Gastrocnemius medialis (tissue), 4 donors: ENCODE results near the gene METTL8. TPM values are rescaled to one million over a fixed set of nuclear protein-coding genes. Genes with fewer than 3 reads are reported as not detected.

ENCODE experiments used
- ATAC-seq, 2 donors: fragments of 150-250 bp; one replicate each; pipeline ENCODE4 v1.9.1; 2016
- DNase-seq, 2 donors: peaks; one replicate each; pipeline ENCODE4 v3.0.0-alpha.2; 2019
- H3K27ac ChIP-seq, 4 donors: fragments of 200-600 bp; sonication (generic); 1 replicate in 1 of 4; 2 replicates in 3 of 4; pipeline ENCODE4 v1.5.1; 2016 to 2018; ENCODE audit warnings: mild to moderate bottlenecking in 2 of 4, moderate library complexity in 1 of 4
- H3K27me3 ChIP-seq, 3 donors: fragments of 200-600 bp; sonication (generic) in 2 of 3; 1 replicate in 1 of 3; 2 replicates in 2 of 3; pipeline versions ENCODE4 v1.5.1 to v1.6.0; 2016 to 2019; ENCODE audit warnings: mild to moderate bottlenecking in 1 of 3, moderate library complexity in 1 of 3
- H3K36me3 ChIP-seq, 2 donors: fragments of 200-600 bp; sonication (generic) in 1 of 2; one replicate each; pipeline ENCODE4 v1.5.1; 2017 to 2018
- H3K4me1 ChIP-seq, 2 donors: fragments of 200-600 bp; sonication (generic) in 1 of 2; one replicate each; pipeline ENCODE4 v1.5.1; 2016 to 2017; ENCODE audit warnings: mild to moderate bottlenecking in 2 of 2
- H3K4me3 ChIP-seq, 4 donors: fragments of 200-600 bp; sonication (generic) in 3 of 4; 1 replicate in 1 of 4; 2 replicates in 3 of 4; pipeline ENCODE4 v1.5.1; 2016 to 2019; ENCODE audit warnings: mild to moderate bottlenecking in 2 of 4
- H3K9me3 ChIP-seq, 3 donors: fragments of 200-600 bp; sonication (generic) in 2 of 3; 1 replicate in 1 of 3; 2 replicates in 2 of 3; pipeline ENCODE4 v1.5.1; 2016 to 2019
- CTCF ChIP-seq, 5 experiments: fragments of 450-650 bp in 3 of 5; fragments of 200-600 bp in 2 of 5; sonication (generic) in 2 of 5; IDR thresholded peaks in 4 of 5; conservative IDR thresholded peaks in 1 of 5; 1 replicate in 4 of 5; 2 replicates in 1 of 5; pipeline ENCODE4 v1.5.1; 2016 to 2019; ENCODE audit warnings: antibody characterized with exemption in 5 of 5, mild to moderate bottlenecking in 3 of 5, moderate library complexity in 3 of 5
- POLR2A ChIP-seq, 2 donors: fragments of 450-650 bp; IDR thresholded peaks; one replicate each; pipeline ENCODE4 v1.6.1; 2017; ENCODE audit warnings: antibody characterized with exemption in 2 of 2, mild to moderate bottlenecking in 2 of 2, moderate library complexity in 2 of 2
- in situ Hi-C, 4 donors: fragments of 200-750 bp; cut with MboI; loops; one replicate each; pipeline versions ENCODE4 v1.15.0 to v1.8.0; 2017; ENCODE audit warnings: low sequenced_read_pairs in 4 of 4
- intact Hi-C: fragments of 100-400 bp; cut with DNase I; formaldehyde crosslinking; loops from one replicate; pipeline ENCODE4 v1.15.1; 2023; ENCODE audit warnings: low total_unique reads
- total RNA-seq, 4 donors: library from RNA; depleted of rRNA; stranded (reverse); fragments of >200 nt; gene quantifications; one replicate each; pipeline versions ENCODE4 v1.1.0 to v1.2.3, GENCODE V29; 2016

The METTL8 gene
- 10 to 100 TPM; 10.3 to 22.0 (median 11.0) TPM for total RNA-seq

GRCh38 chr2:171433763-171434012, at the start of gene METTL8:
TSS of gene METTL8 (minus strand) at chr2:171433990. CDS start at chr2:171392185, 41,805 bp downstream.
- DNase-seq = no peak
- no peaks in the 10 kb centered on the region for H3K9me3 ChIP-seq
- peak within 1 kb of the TSS; percentile 90 to 99 (median 98) for H3K27ac ChIP-seq
- ATAC-seq = peak in 1 of 2 donors; percentile 12
- peaks cover 12 to 21% of the 10 kb centered on the region in 2 donors for H3K4me1 ChIP-seq
- in situ Hi-C loops = loop anchor here in 1 of 4 donors (25.0 kb wide), 1 partner anchor 254 kb away; the partner anchor contains the start of gene DYNC1I2
- TF ChIP-seq CTCF (IDR thresholded peaks at IDR 0.05 in 4 of 5, conservative IDR thresholded peaks at IDR 0.05 in 1 of 5) = peak in 2 of 5 experiments; percentile 23 to 43
- TF ChIP-seq POLR2A (IDR thresholded peaks at IDR 0.05) = no peak
- peaks cover 0 to 31% of the 10 kb centered on the region in 2 donors for H3K36me3 ChIP-seq
- H3K27me3 ChIP-seq = no peaks in the 10 kb centered on the region
- intact Hi-C loops = loop anchor here (1.0 to 5.0 kb wide), 4 partner anchors 254 to 505 kb away; partner anchors contain the start of genes DYNC1I2 and TLK1
- peak within 1 kb of the TSS; percentile 75 to 96 (median 83) for H3K4me3 ChIP-seq

GRCh38 chr2:171482877-171483276, 49.1 kb upstream of the METTL8 start:
- DNase-seq (no peak), ATAC-seq (no peak)
- H3K27ac ChIP-seq = no peak overlapping the region
- no peaks in the 10 kb centered on the region for H3K27me3 ChIP-seq
- no peak overlapping the region for H3K4me3 ChIP-seq
- no peaks in the 10 kb centered on the region for H3K9me3 ChIP-seq
- in situ Hi-C loops (no loop called here), intact Hi-C loops (no loop called here)
- TF ChIP-seq POLR2A (IDR thresholded peaks at IDR 0.05) (no peak), CTCF (IDR thresholded peaks at IDR 0.05 in 4 of 5, conservative IDR thresholded peaks at IDR 0.05 in 1 of 5) (no peak)
- no peaks in the 10 kb centered on the region for H3K4me1 ChIP-seq
- H3K36me3 ChIP-seq = peaks cover 0 to 19% of the 10 kb centered on the region in 2 donors

- ATAC-seq = no peak
- H3K36me3 ChIP-seq = peaks cover 3 to 19% of the 10 kb centered on the region in 2 donors
Measured at GRCh38 chr2:171482308-171482707, 48.5 kb upstream of the METTL8 start.

GRCh38 chr2:171480908-171481307, 47.1 kb upstream of the METTL8 start:
- TF ChIP-seq POLR2A (IDR thresholded peaks at IDR 0.05) = no peak
- no peak for TF ChIP-seq CTCF (IDR thresholded peaks at IDR 0.05 in 4 of 5, conservative IDR thresholded peaks at IDR 0.05 in 1 of 5)
- ATAC-seq (no peak), DNase-seq (no peak)
- H3K4me1 ChIP-seq = no peaks in the 10 kb centered on the region
- H3K36me3 ChIP-seq = peaks cover 3 to 29% of the 10 kb centered on the region in 2 donors
- in situ Hi-C loops = no loop called here
- intact Hi-C loops = no loop called here
- H3K27ac ChIP-seq = no peak overlapping the region
- no peaks in the 10 kb centered on the region for H3K27me3 ChIP-seq
- H3K9me3 ChIP-seq = no peaks in the 10 kb centered on the region
- no peak overlapping the region for H3K4me3 ChIP-seq

More at GRCh38 chr2:171482308-171482707, 48.5 kb upstream of the METTL8 start:
- Histone ChIP-seq H3K27ac (no peak overlapping the region), H3K4me1 (no peaks in the 10 kb centered on the region), H3K9me3 (no peaks in the 10 kb centered on the region), H3K4me3 (no peak overlapping the region), H3K27me3 (no peaks in the 10 kb centered on the region)
- no peak for DNase-seq
- in situ Hi-C loops = no loop called here
- intact Hi-C loops = no loop called here
- TF ChIP-seq POLR2A (IDR thresholded peaks at IDR 0.05) (no peak), CTCF (IDR thresholded peaks at IDR 0.05 in 4 of 5, conservative IDR thresholded peaks at IDR 0.05 in 1 of 5) (no peak)
